Measurements from ENCODE around the gene GALNT13.

GALNT13 gene

GRCh38 chr2:154195644-154196195 lies 324.0 kb downstream of the GALNT13 start:
- ChIA-PET POLR2A (no interaction called here), CTCF (no interaction called here)
- TF ChIP-seq CTCF (IDR thresholded peaks at IDR 0.05; ENCODE audit: insufficient read depth, low read length, missing control alignments): no peak
- DNase-seq (ENCODE audit: low read depth, low spot score): no peak
- no peak overlapping the region for H3K4me3 ChIP-seq (ENCODE audit: low read depth, low read length)

- no peak for TF ChIP-seq CTCF (IDR thresholded peaks at IDR 0.05; ENCODE audit: insufficient read depth, low read length, missing control alignments)
These were observed 327.1 kb downstream of the GALNT13 start for GRCh38 chr2:154198866-154199265.

GRCh38 chr2:154203206-154203605 lies 331.5 kb downstream of the GALNT13 start:
- no peak for TF ChIP-seq CTCF (IDR thresholded peaks at IDR 0.05; ENCODE audit: insufficient read depth, low read length, missing control alignments)
- H3K4me3 ChIP-seq (ENCODE audit: low read depth, low read length): no peak overlapping the region
- no peak for DNase-seq (ENCODE audit: low read depth, low spot score)
- ChIA-PET POLR2A (no interaction called here), CTCF (no interaction called here)

More at GRCh38 chr2:154198866-154199265, 327.1 kb downstream of the GALNT13 start:
- no peak overlapping the region for H3K4me3 ChIP-seq (ENCODE audit: low read depth, low read length)
- CTCF ChIA-PET: no interaction called here
- DNase-seq (ENCODE audit: low read depth, low spot score): no peak
- POLR2A ChIA-PET: no interaction called here

GRCh38 chr2:154203902-154204301 lies 332.2 kb downstream of the GALNT13 start:
- no peak overlapping the region for H3K4me3 ChIP-seq (ENCODE audit: low read depth, low read length)
- POLR2A ChIA-PET: no interaction called here
- no peak for TF ChIP-seq CTCF (IDR thresholded peaks at IDR 0.05; ENCODE audit: insufficient read depth, low read length, missing control alignments)
- CTCF ChIA-PET: no interaction called here
- DNase-seq (ENCODE audit: low read depth, low spot score): no peak

- H3K4me3 ChIP-seq (ENCODE audit: low read depth, low read length): no peak overlapping the region
- TF ChIP-seq CTCF (IDR thresholded peaks at IDR 0.05; ENCODE audit: insufficient read depth, low read length, missing control alignments): no peak
- DNase-seq (ENCODE audit: low read depth, low spot score): no peak
- CTCF ChIA-PET: no interaction called here
- POLR2A ChIA-PET: no interaction called here
These were observed 335.7 kb downstream of the GALNT13 start for GRCh38 chr2:154207288-154208047.

- TF ChIP-seq CTCF (IDR thresholded peaks at IDR 0.05; ENCODE audit: insufficient read depth, low read length, missing control alignments): no peak
- CTCF ChIA-PET: no interaction called here
- no peak for DNase-seq (ENCODE audit: low read depth, low spot score)
- H3K4me3 ChIP-seq (ENCODE audit: low read depth, low read length): no peak overlapping the region
- POLR2A ChIA-PET: no interaction called here
These were observed 352.0 kb downstream of the GALNT13 start for GRCh38 chr2:154223726-154224125.
